Parathyroid adenoma (tissue), 2 donors: ENCODE data around the gene RASGEF1B.

Experiments
- H2AFZ ChIP-seq: fragments of 300-600 bp; sonication (generic); one replicate; pipeline ENCODE4 v1.7.0; 2017; ENCODE audit warnings: antibody characterized with exemption, mild to moderate bottlenecking
- H3K27ac ChIP-seq: fragments of 300-600 bp; sonication (generic); one replicate; pipeline ENCODE4 v1.7.0; 2017
- H3K27me3 ChIP-seq: fragments of 300-600 bp; sonication (generic); one replicate; pipeline ENCODE4 v1.7.0; 2017; ENCODE audit warnings: low read length; ENCODE audit not compliant: control insufficient read depth, insufficient read depth
- H3K36me3 ChIP-seq: fragments of 300-600 bp; sonication (generic); one replicate; pipeline ENCODE4 v1.7.0; 2017; ENCODE audit warnings: low read length; ENCODE audit not compliant: control insufficient read depth, insufficient read depth
- H3K4me1 ChIP-seq: fragments of 300-600 bp; sonication (generic); one replicate; pipeline ENCODE4 v1.7.0; 2017; ENCODE audit warnings: control low read depth
- H3K4me2 ChIP-seq: fragments of 300-600 bp; sonication (generic); one replicate; pipeline ENCODE4 v1.7.0; 2017; ENCODE audit warnings: low read length
- H3K4me3 ChIP-seq: fragments of 300-600 bp; sonication (generic); one replicate; pipeline ENCODE4 v1.7.0; 2017; ENCODE audit warnings: low read depth, low read length
- H3K79me2 ChIP-seq: fragments of 300-600 bp; sonication (generic); one replicate; pipeline ENCODE4 v1.7.0; 2017; ENCODE audit warnings: control low read depth
- H3K9ac ChIP-seq: fragments of 300-600 bp; sonication (generic); one replicate; pipeline ENCODE4 v1.7.0; 2017; ENCODE audit warnings: mild to moderate bottlenecking
- H3K9me3 ChIP-seq: fragments of 300-600 bp; sonication (generic); one replicate; pipeline ENCODE4 v1.7.0; 2017; ENCODE audit warnings: low read length; ENCODE audit not compliant: control insufficient read depth
- CTCF ChIP-seq: fragments of 300-600 bp; sonication (generic); IDR thresholded peaks from one replicate; pipeline ENCODE4 v1.7.0; 2017; ENCODE audit warnings: antibody characterized with exemption, mild to moderate bottlenecking
- donor health status: primary hyperparathyroidism.

The RASGEF1B gene

GRCh38 chr4:81468678-81469077 lies 3.0 kb downstream of the RASGEF1B start:
- no peaks in the 10 kb centered on the region for H3K36me3 ChIP-seq
- H2AFZ ChIP-seq, result no peak overlapping the region
- H3K9me3 ChIP-seq, result no peaks in the 10 kb centered on the region
- no peak overlapping the region for H3K4me3 ChIP-seq
- H3K4me2 ChIP-seq, result peak overlapping the region; percentile 33
- no peak overlapping the region for H3K9ac ChIP-seq
- peaks cover 4% of the 10 kb centered on the region for H3K4me1 ChIP-seq
- TF ChIP-seq CTCF, result no peak
- H3K27ac ChIP-seq, result no peak overlapping the region
- no peaks in the 10 kb centered on the region for H3K27me3 ChIP-seq
- H3K79me2 ChIP-seq, result peaks cover 9% of the 10 kb centered on the region

DNA sequence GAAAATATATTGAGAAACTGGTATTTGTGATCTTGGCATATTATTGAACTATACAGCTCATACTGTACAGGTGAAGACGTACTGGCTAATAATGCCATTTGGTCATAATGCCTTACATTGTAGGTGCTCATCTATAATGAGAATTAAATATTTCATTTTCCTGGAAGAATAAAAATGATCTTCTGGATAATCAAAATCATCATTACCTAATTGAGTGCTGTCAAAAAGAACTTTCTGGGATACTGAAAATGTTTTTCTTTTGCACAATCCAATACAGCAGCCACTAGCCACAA lies 4.1 kb downstream of the RASGEF1B start:
- H3K9ac ChIP-seq, result no peak overlapping the region
- no peaks in the 10 kb centered on the region for H3K27me3 ChIP-seq
- no peaks in the 10 kb centered on the region for H3K9me3 ChIP-seq
- no peak for TF ChIP-seq CTCF
- H3K27ac ChIP-seq, result no peak overlapping the region
- peaks cover 4% of the 10 kb centered on the region for H3K4me1 ChIP-seq
- H2AFZ ChIP-seq, result no peak overlapping the region
- H3K4me2 ChIP-seq, result peak overlapping the region; percentile 30
- peaks cover 9% of the 10 kb centered on the region for H3K79me2 ChIP-seq
- H3K4me3 ChIP-seq, result no peak overlapping the region
- no peaks in the 10 kb centered on the region for H3K36me3 ChIP-seq

GRCh38 chr4:81466841-81467671 lies 4.7 kb downstream of the RASGEF1B start:
- peaks cover 4% of the 10 kb centered on the region for H3K4me1 ChIP-seq
- H3K4me3 ChIP-seq, result no peak overlapping the region
- H3K27ac ChIP-seq, result no peak overlapping the region
- H3K9me3 ChIP-seq, result no peaks in the 10 kb centered on the region
- H3K27me3 ChIP-seq, result no peaks in the 10 kb centered on the region
- no peak overlapping the region for H3K9ac ChIP-seq
- H3K79me2 ChIP-seq, result peaks cover 9% of the 10 kb centered on the region
- no peaks in the 10 kb centered on the region for H3K36me3 ChIP-seq
- peak; percentile 76 for TF ChIP-seq CTCF
- peak overlapping the region; percentile 30 for H3K4me2 ChIP-seq
- H2AFZ ChIP-seq, result no peak overlapping the region

DNA sequence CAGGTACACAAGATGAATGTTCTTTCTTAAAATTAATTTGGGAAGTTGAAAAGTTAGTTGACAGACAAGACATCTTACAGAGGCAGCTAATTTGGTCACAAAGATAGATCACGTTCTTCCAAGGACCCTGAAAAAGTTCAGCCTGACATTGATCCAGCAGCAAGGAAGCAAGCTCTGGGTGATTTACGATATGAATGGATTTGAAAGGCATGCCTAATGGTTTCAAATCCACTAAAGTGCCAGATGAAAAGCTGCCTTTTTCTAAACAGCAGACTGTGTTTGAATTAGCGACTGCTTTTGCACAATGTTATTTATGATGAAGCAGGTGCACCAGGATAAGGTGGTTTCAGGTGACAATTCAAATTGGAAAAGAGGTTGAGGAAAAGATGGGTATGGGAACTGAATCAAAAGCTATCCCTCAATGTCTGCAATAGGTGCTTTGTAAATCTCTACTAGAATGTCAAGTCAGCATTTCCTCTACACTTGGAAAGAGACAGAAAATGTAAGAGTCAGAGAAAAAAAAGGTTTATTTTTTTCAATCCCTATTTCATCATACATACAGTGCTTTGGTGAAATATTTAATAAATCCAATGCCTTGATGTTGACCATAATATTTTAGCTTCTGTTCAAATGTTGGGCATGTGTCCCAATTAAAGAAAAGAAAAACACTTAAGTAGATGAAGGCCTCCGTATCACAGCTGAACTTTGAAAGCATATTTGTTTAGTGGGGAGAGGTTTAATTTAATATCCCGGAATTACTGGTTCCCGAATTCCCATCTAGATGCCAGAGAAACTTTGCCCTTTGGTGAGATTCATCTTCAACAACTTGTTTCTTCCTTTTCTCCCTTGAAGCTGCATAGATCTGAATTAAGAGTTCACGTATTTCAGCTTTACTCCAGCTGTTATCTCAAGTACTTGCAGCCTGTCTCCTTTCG lies 6.0 kb downstream of the RASGEF1B start:
- Histone ChIP-seq H3K27me3 (no peaks in the 10 kb centered on the region), H3K79me2 (peaks cover 9% of the 10 kb centered on the region), H3K36me3 (no peaks in the 10 kb centered on the region), H2AFZ (no peak overlapping the region), H3K27ac (no peak overlapping the region), H3K4me3 (no peak overlapping the region), H3K4me2 (no peak overlapping the region), H3K4me1 (peaks cover 4% of the 10 kb centered on the region), H3K9ac (no peak overlapping the region), H3K9me3 (no peaks in the 10 kb centered on the region)
- TF ChIP-seq CTCF, result no peak
